ENCODE data around the gene SOX2.

- TF ChIP-seq CTCF (IDR thresholded peaks at IDR 0.05; ENCODE audit: poor library complexity) (no peak), EZH2 (IDR thresholded peaks at IDR 0.05; ENCODE audit: borderline replicate concordance) (no peak), EZH2phosphoT487 (IDR thresholded peaks at IDR 0.05; ENCODE audit: low read depth, severe bottlenecking, unreplicated experiment) (no peak)
These were observed 17.0 kb downstream of the SOX2 start for GRCh38 chr3:181728470-181729340.
